HG03565 (cell line): ENCODE results near the gene CFAP97.

Experiments used
- ATAC-seq: cut with Tn5 transposase; IDR thresholded peaks from one replicate; pipeline ENCODE4 v1.9.1; 2021; ENCODE audit warnings: mild to moderate bottlenecking, moderate library complexity; ENCODE audit not compliant: unreplicated experiment

The CFAP97 gene

DNA sequence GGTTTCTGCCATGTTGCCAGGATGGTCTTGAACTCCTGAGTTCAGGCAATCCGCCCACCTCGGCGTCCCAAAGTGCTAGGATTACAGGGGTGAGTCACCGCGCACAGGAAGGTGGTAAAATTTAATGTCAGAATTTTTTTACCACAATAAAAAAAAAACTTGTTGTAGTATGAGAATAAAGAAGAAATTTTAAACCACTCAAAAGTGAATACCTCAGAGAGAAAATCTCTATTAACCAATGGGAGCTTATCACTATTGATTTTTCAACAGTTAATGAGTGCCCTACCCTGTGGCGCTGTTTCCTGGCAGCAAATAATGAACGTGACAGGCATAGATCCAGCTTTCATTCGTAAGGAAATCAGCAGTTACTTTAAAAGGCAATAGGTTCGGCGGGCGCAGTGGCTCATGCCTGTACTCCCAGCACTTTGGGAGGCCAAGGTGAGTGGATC lies 93.4 kb downstream of the CFAP97 start:
- no peak for ATAC-seq

GRCh38 chr4:185109736-185110135 lies 94.1 kb downstream of the CFAP97 start:
- ATAC-seq: no peak
